Body of pancreas (tissue), 4 donors: Measurements from ENCODE around the gene SMR3A. TPM values are rescaled to one million over a fixed set of nuclear protein-coding genes. Genes with fewer than 3 reads are reported as not detected.

Experiments used
- ATAC-seq: fragments of 150-250 bp; one replicate; pipeline ENCODE4 v1.9.1; 2016
- DNase-seq, 4 donors: peaks; one replicate each; pipeline ENCODE4 v3.0.0-alpha.2; 2019
- H3K27ac ChIP-seq, 4 donors: fragments of 200-600 bp; sonication (generic); 1 replicate in 3 of 4; 2 replicates in 1 of 4; pipeline versions ENCODE4 v1.5.1 to v1.6.1; 2016 to 2019; ENCODE audit warnings: mild to moderate bottlenecking in 1 of 4, mixed read lengths in 1 of 4, moderate library complexity in 1 of 4
- H3K27me3 ChIP-seq, 2 donors: fragments of 200-600 bp; sonication (generic); one replicate each; pipeline ENCODE4 v1.6.0; 2016; ENCODE audit warnings: mild to moderate bottlenecking in 1 of 2
- H3K36me3 ChIP-seq, 2 donors: fragments of 200-600 bp; sonication (generic); replicated peaks in 1 of 2; 2 replicates each; pipeline ENCODE4 v1.5.1; 2016; ENCODE audit warnings: low read depth in 2 of 2; ENCODE audit not compliant: insufficient read depth in 1 of 2
- H3K4me1 ChIP-seq: fragments of 200-600 bp; sonication (generic); one replicate; pipeline ENCODE4 v1.6.0; 2016
- H3K4me3 ChIP-seq, 2 donors: fragments of 200-600 bp; sonication (generic); 1 replicate in 1 of 2; 2 replicates in 1 of 2; pipeline ENCODE4 v1.5.1; 2016 to 2019
- H3K9me3 ChIP-seq, 3 donors: fragments of 200-600 bp; sonication (generic); 1 replicate in 2 of 3; 2 replicates in 1 of 3; pipeline ENCODE4 v1.5.1; 2016
- CTCF ChIP-seq, 7 experiments: fragments of 450-650 bp in 4 of 7; fragments of 200-600 bp in 3 of 7; sonication (generic) in 3 of 7; IDR thresholded peaks; one replicate each; pipeline ENCODE4 v1.5.1; 2016 to 2019; ENCODE audit warnings: antibody characterized with exemption in 7 of 7
- POLR2A ChIP-seq, 3 donors: fragments of 450-650 bp; IDR thresholded peaks; one replicate each; pipeline ENCODE4 v1.6.1; 2016; ENCODE audit warnings: antibody characterized with exemption in 3 of 3, mild to moderate bottlenecking in 2 of 3
- WGBS, 2 donors: methylation state at CpG; one replicate each; pipeline ENCODE4 v1.1.5; 2017; 5-methylcytosine and 5-hydroxymethylcytosine counted together
- intact Hi-C: fragments of 100-400 bp; cut with DNase I; formaldehyde crosslinking; loops from one replicate; pipeline ENCODE4 v1.15.1; 2023
- total RNA-seq, 2 donors: library from RNA; depleted of rRNA; stranded (reverse); fragments of >200 nt; gene quantifications; one replicate each; pipeline ENCODE4 v1.1.0, GENCODE V29; 2016

Gene SMR3A
- total RNA-seq, 2 donors from 2014 or later = not detected

GRCh38 chr4:70382691-70383181 is 22.2 kb downstream of the SMR3A start, which contains the start of gene SMR3B:
SMR3B (plus strand) TSS chr4:70383131; CDS start chr4:70384511, 1,380 bp downstream.
- intact Hi-C loops = no loop called here
- ATAC-seq (no peak), DNase-seq (no peak)
- Histone ChIP-seq H3K9me3 (no peaks in the 10 kb centered on the region), H3K4me3 (no peak within 1 kb of the TSS), H3K36me3 (no peaks in the 10 kb centered on the region), H3K27ac (no peak within 1 kb of the TSS), H3K4me1 (no peaks in the 10 kb centered on the region), H3K27me3 (no peaks in the 10 kb centered on the region)
- 55 to 67% methylated on average over 5 of the region's 5 CpGs for WGBS, 2 donors
- TF ChIP-seq CTCF (IDR thresholded peaks at IDR 0.05) (no peak), POLR2A (IDR thresholded peaks at IDR 0.05) (no peak)

GRCh38 chr4:70392057-70392776 is 31.7 kb downstream of the SMR3A start:
- Histone ChIP-seq H3K36me3 (no peaks in the 10 kb centered on the region), H3K27ac (no peak overlapping the region), H3K9me3 (no peaks in the 10 kb centered on the region), H3K4me1 (no peaks in the 10 kb centered on the region), H3K4me3 (no peak overlapping the region), H3K27me3 (no peaks in the 10 kb centered on the region)
- no peak for DNase-seq
- ATAC-seq = no peak
- WGBS, 2 donors = 53 to 54% methylated on average over 2 of the region's 2 CpGs
- intact Hi-C loops = no loop called here
- no peak for TF ChIP-seq POLR2A (IDR thresholded peaks at IDR 0.05)
- no peak for TF ChIP-seq CTCF (IDR thresholded peaks at IDR 0.05)

GRCh38 chr4:70397580-70397979 is 37.0 kb downstream of the SMR3A start, which contains the start of gene OPRPN:
OPRPN (plus strand) TSS chr4:70397940; CDS start chr4:70399286, 1,346 bp downstream.
- Histone ChIP-seq H3K27ac (no peak within 1 kb of the TSS), H3K9me3 (no peaks in the 10 kb centered on the region), H3K4me1 (no peaks in the 10 kb centered on the region), H3K36me3 (no peaks in the 10 kb centered on the region), H3K27me3 (no peaks in the 10 kb centered on the region), H3K4me3 (no peak within 1 kb of the TSS)
- DNase-seq (no peak), ATAC-seq (no peak)
- intact Hi-C loops = no loop called here
- TF ChIP-seq POLR2A (IDR thresholded peaks at IDR 0.05) = no peak

- intact Hi-C loops = no loop called here
- Histone ChIP-seq H3K4me1 (no peaks in the 10 kb centered on the region), H3K9me3 (no peaks in the 10 kb centered on the region), H3K4me3 (no peak overlapping the region), H3K36me3 (no peaks in the 10 kb centered on the region), H3K27me3 (no peaks in the 10 kb centered on the region), H3K27ac (no peak overlapping the region)
- WGBS, 2 donors = 84 to 92% methylated on average over 1 of the region's 1 CpG
- DNase-seq (no peak), ATAC-seq (no peak)
- TF ChIP-seq POLR2A (IDR thresholded peaks at IDR 0.05) (no peak), CTCF (IDR thresholded peaks at IDR 0.05) (no peak)
Measured at GRCh38 chr4:70399319-70399718, 38.8 kb downstream of the SMR3A start.

- no peaks in the 10 kb centered on the region for H3K36me3 ChIP-seq
- intact Hi-C loops = no loop called here
- ATAC-seq = no peak
Measured at GRCh38 chr4:70402762-70403161, 42.2 kb downstream of the SMR3A start.

More at GRCh38 chr4:70402762-70403161, 42.2 kb downstream of the SMR3A start:
- no peak overlapping the region for H3K27ac ChIP-seq
- DNase-seq = no peak
- H3K27me3 ChIP-seq = no peaks in the 10 kb centered on the region
- no peak overlapping the region for H3K4me3 ChIP-seq
- WGBS, 2 donors = 63 to 83% methylated on average over 1 of the region's 1 CpG
- H3K4me1 ChIP-seq = no peaks in the 10 kb centered on the region
- TF ChIP-seq POLR2A (IDR thresholded peaks at IDR 0.05) (no peak), CTCF (IDR thresholded peaks at IDR 0.05) (no peak)
- H3K9me3 ChIP-seq = no peaks in the 10 kb centered on the region
